ENCODE measurements around the gene CENPM. TPM values are rescaled to one million over a fixed set of nuclear protein-coding genes. Genes with fewer than 3 reads are reported as not detected.

The CENPM gene
- total and polyA plus RNA-seq, 10 of the 15 experiments (the other 5 are each of a cell fraction or from before 2014, with no cell fraction given): 36.7 to 212 (median 74.7) TPM

GRCh38 chr22:41939981-41940831 is 6.7 kb downstream of the CENPM start (continued):
- TF ChIP-seq POLR2AphosphoS5 (IDR thresholded peaks at IDR 0.05; ENCODE audit: low read length) (peak; percentile 95), ASH2L (IDR thresholded peaks at IDR 0.05; ENCODE audit: borderline replicate concordance, low read depth) (peak; percentile 54; the same call in 1 of the 2 replicates), TBL1XR1 (IDR thresholded peaks at IDR 0.05; ENCODE audit: low read depth, low read length) (peak; percentile 51; the same call in 1 of the 2 replicates), MAX (IDR thresholded peaks at IDR 0.05; ENCODE audit: low read depth, low read length) (peak; percentile 88), SKIL (IDR thresholded peaks at IDR 0.05; ENCODE audit: low read depth, poor library complexity, severe bottlenecking) (peak; percentile 80), RUNX3 (IDR thresholded peaks at IDR 0.05; ENCODE audit: low read length) (no peak), STAT3 (IDR thresholded peaks at IDR 0.05; ENCODE audit: low read depth, low read length) (no peak), BCL3 (IDR thresholded peaks at IDR 0.05; ENCODE audit: borderline replicate concordance, insufficient read depth, low read depth, low read length, poor library complexity, severe bottlenecking) (no peak), MYB (IDR thresholded peaks at IDR 0.05; ENCODE audit: borderline replicate concordance, low read depth, low read length) (0 out of 2 replicates have a peak, but pooled peaks have one; percentile 63), SUPT20H (IDR thresholded peaks at IDR 0.05; ENCODE audit: borderline replicate concordance, control insufficient read depth, low read depth, low read length) (no peak), HDAC2 (IDR thresholded peaks at IDR 0.05) (no peak), ELK1 (IDR thresholded peaks at IDR 0.05; ENCODE audit: low read depth, low read length) (peak; percentile 32; the same call in 1 of the 2 replicates), CEBPZ (IDR thresholded peaks at IDR 0.05; ENCODE audit: low read depth, low read length) (no peak), EZH2 (IDR thresholded peaks at IDR 0.05; ENCODE audit: borderline replicate concordance, control insufficient read depth, low read depth, low read length) (no peak), NFIC (IDR thresholded peaks at IDR 0.05; ENCODE audit: low read depth, low read length) (no peak), RELB (IDR thresholded peaks at IDR 0.05; ENCODE audit: low read depth) (peak; percentile 100), BMI1 (IDR thresholded peaks at IDR 0.05; ENCODE audit: borderline replicate concordance) (peak; percentile 55; the same call in 1 of the 2 replicates)

Measured in GM12878 (cell line).